ENCODE data around the gene LRRC8E.

The LRRC8E gene

GRCh38 chr19:7918615-7919421 lies 30.5 kb downstream of the LRRC8E start:
- Histone ChIP-seq H3K4me3 (ENCODE audit: low read length in 2 of 2) (no peak overlapping the region), H3K9me3 (ENCODE audit: control insufficient read depth in 2 of 2, low read length in 2 of 2) (no peaks in the 10 kb centered on the region), H3K4me1 (ENCODE audit: control insufficient read depth, insufficient read depth, low read length) (peaks cover 62% of the 10 kb centered on the region), H3K27me3 (ENCODE audit: control insufficient read depth in 1 of 2, insufficient read depth in 2 of 2, low read length in 2 of 2) (peaks cover 23 to 38% of the 10 kb centered on the region in 2 donors), H3K36me3 (ENCODE audit: control insufficient read depth in 2 of 2, insufficient read depth in 2 of 2, low read length in 2 of 2) (peaks cover 3 to 6% of the 10 kb centered on the region in 2 donors), H3K27ac (ENCODE audit: low read length) (no peak overlapping the region), H3K9ac (ENCODE audit: low read length in 2 of 2) (no peak overlapping the region)

GRCh38 chr19:7919610-7920518 lies 31.6 kb downstream of the LRRC8E start, which contains the start of gene SNAPC2:
Gene SNAPC2, plus strand, starts transcription at chr19:7920338. Its CDS starts 29 bp downstream, at chr19:7920367.
- peak within 1 kb of the TSS; percentile 72 to 82 for H3K9ac ChIP-seq (ENCODE audit: low read length in 2 of 2)
- peaks cover 3 to 6% of the 10 kb centered on the region in 2 donors for H3K36me3 ChIP-seq (ENCODE audit: control insufficient read depth in 2 of 2, insufficient read depth in 2 of 2, low read length in 2 of 2)
- H3K4me1 ChIP-seq (ENCODE audit: control insufficient read depth, insufficient read depth, low read length): peaks cover 70% of the 10 kb centered on the region
- peak within 1 kb of the TSS; percentile 85 to 88 for H3K4me3 ChIP-seq (ENCODE audit: low read length in 2 of 2)
- H3K27me3 ChIP-seq (ENCODE audit: control insufficient read depth in 1 of 2, insufficient read depth in 2 of 2, low read length in 2 of 2): peaks cover 23 to 38% of the 10 kb centered on the region in 2 donors
- peak within 1 kb of the TSS; percentile 84 for H3K27ac ChIP-seq (ENCODE audit: low read length)
- no peaks in the 10 kb centered on the region for H3K9me3 ChIP-seq (ENCODE audit: control insufficient read depth in 2 of 2, low read length in 2 of 2)

GRCh38 chr19:7920519-7921301 lies 32.4 kb downstream of the LRRC8E start:
- H3K27ac ChIP-seq (ENCODE audit: low read length): peak overlapping the region; percentile 84
- peaks cover 3 to 6% of the 10 kb centered on the region in 2 donors for H3K36me3 ChIP-seq (ENCODE audit: control insufficient read depth in 2 of 2, insufficient read depth in 2 of 2, low read length in 2 of 2)
- peak overlapping the region; percentile 85 to 88 for H3K4me3 ChIP-seq (ENCODE audit: low read length in 2 of 2)
- H3K9me3 ChIP-seq (ENCODE audit: control insufficient read depth in 2 of 2, low read length in 2 of 2): no peaks in the 10 kb centered on the region
- peaks cover 18 to 31% of the 10 kb centered on the region in 2 donors for H3K27me3 ChIP-seq (ENCODE audit: control insufficient read depth in 1 of 2, insufficient read depth in 2 of 2, low read length in 2 of 2)
- H3K9ac ChIP-seq (ENCODE audit: low read length in 2 of 2): peak overlapping the region; percentile 72 to 82
- peaks cover 72% of the 10 kb centered on the region for H3K4me1 ChIP-seq (ENCODE audit: control insufficient read depth, insufficient read depth, low read length)

GRCh38 chr19:7921302-7921966 lies 33.1 kb downstream of the LRRC8E start:
- Histone ChIP-seq H3K4me1 (ENCODE audit: control insufficient read depth, insufficient read depth, low read length) (peaks cover 69% of the 10 kb centered on the region), H3K9me3 (ENCODE audit: control insufficient read depth in 2 of 2, low read length in 2 of 2) (no peaks in the 10 kb centered on the region), H3K27ac (ENCODE audit: low read length) (peak overlapping the region; percentile 84), H3K9ac (ENCODE audit: low read length in 2 of 2) (peak overlapping the region; percentile 72 to 82), H3K4me3 (ENCODE audit: low read length in 2 of 2) (peak overlapping the region; percentile 74 to 81), H3K27me3 (ENCODE audit: control insufficient read depth in 1 of 2, insufficient read depth in 2 of 2, low read length in 2 of 2) (peaks cover 14 to 24% of the 10 kb centered on the region in 2 donors), H3K36me3 (ENCODE audit: control insufficient read depth in 2 of 2, insufficient read depth in 2 of 2, low read length in 2 of 2) (peaks cover 3 to 6% of the 10 kb centered on the region in 2 donors)

GRCh38 chr19:7921967-7922835 lies 33.9 kb downstream of the LRRC8E start:
- Histone ChIP-seq H3K4me1 (ENCODE audit: control insufficient read depth, insufficient read depth, low read length) (peaks cover 69% of the 10 kb centered on the region), H3K4me3 (ENCODE audit: low read length in 2 of 2) (peak overlapping the region in 1 of 2 donors; percentile 81), H3K27me3 (ENCODE audit: control insufficient read depth in 1 of 2, insufficient read depth in 2 of 2, low read length in 2 of 2) (peaks cover 10 to 17% of the 10 kb centered on the region in 2 donors), H3K9ac (ENCODE audit: low read length in 2 of 2) (peak overlapping the region; percentile 72 to 82), H3K36me3 (ENCODE audit: control insufficient read depth in 2 of 2, insufficient read depth in 2 of 2, low read length in 2 of 2) (peaks cover 3 to 6% of the 10 kb centered on the region in 2 donors), H3K27ac (ENCODE audit: low read length) (peak overlapping the region; percentile 84), H3K9me3 (ENCODE audit: control insufficient read depth in 2 of 2, low read length in 2 of 2) (no peaks in the 10 kb centered on the region)

GRCh38 chr19:7922836-7923195 lies 34.5 kb downstream of the LRRC8E start:
- peaks cover 9 to 10% of the 10 kb centered on the region in 2 donors for H3K27me3 ChIP-seq (ENCODE audit: control insufficient read depth in 1 of 2, insufficient read depth in 2 of 2, low read length in 2 of 2)
- no peak overlapping the region for H3K4me3 ChIP-seq (ENCODE audit: low read length in 2 of 2)
- peaks cover 3 to 6% of the 10 kb centered on the region in 2 donors for H3K36me3 ChIP-seq (ENCODE audit: control insufficient read depth in 2 of 2, insufficient read depth in 2 of 2, low read length in 2 of 2)
- H3K4me1 ChIP-seq (ENCODE audit: control insufficient read depth, insufficient read depth, low read length): peaks cover 69% of the 10 kb centered on the region
- peak overlapping the region; percentile 84 for H3K27ac ChIP-seq (ENCODE audit: low read length)
- H3K9ac ChIP-seq (ENCODE audit: low read length in 2 of 2): no peak overlapping the region
- no peaks in the 10 kb centered on the region for H3K9me3 ChIP-seq (ENCODE audit: control insufficient read depth in 2 of 2, low read length in 2 of 2)

GRCh38 chr19:7923295-7924191 lies 35.2 kb downstream of the LRRC8E start:
- H3K27ac ChIP-seq (ENCODE audit: low read length): peak overlapping the region; percentile 84

GRCh38 chr19:7924241-7924640 lies 35.9 kb downstream of the LRRC8E start:
- peaks cover 0 to 3% of the 10 kb centered on the region in 2 donors for H3K27me3 ChIP-seq (ENCODE audit: control insufficient read depth in 1 of 2, insufficient read depth in 2 of 2, low read length in 2 of 2)
- H3K9me3 ChIP-seq (ENCODE audit: control insufficient read depth in 2 of 2, low read length in 2 of 2): no peaks in the 10 kb centered on the region
- H3K27ac ChIP-seq (ENCODE audit: low read length): peak overlapping the region; percentile 84
- H3K36me3 ChIP-seq (ENCODE audit: control insufficient read depth in 2 of 2, insufficient read depth in 2 of 2, low read length in 2 of 2): peaks cover 3 to 6% of the 10 kb centered on the region in 2 donors
- peak overlapping the region in 1 of 2 donors; percentile 35 for H3K4me3 ChIP-seq (ENCODE audit: low read length in 2 of 2)
- H3K9ac ChIP-seq (ENCODE audit: low read length in 2 of 2): no peak overlapping the region
- H3K4me1 ChIP-seq (ENCODE audit: control insufficient read depth, insufficient read depth, low read length): peaks cover 79% of the 10 kb centered on the region

More at GRCh38 chr19:7923295-7924191, 35.2 kb downstream of the LRRC8E start:
- H3K27me3 ChIP-seq (ENCODE audit: control insufficient read depth in 1 of 2, insufficient read depth in 2 of 2, low read length in 2 of 2): peaks cover 5 to 7% of the 10 kb centered on the region in 2 donors
- H3K9me3 ChIP-seq (ENCODE audit: control insufficient read depth in 2 of 2, low read length in 2 of 2): no peaks in the 10 kb centered on the region
- peak overlapping the region; percentile 22 to 32 for H3K4me3 ChIP-seq (ENCODE audit: low read length in 2 of 2)
- peaks cover 74% of the 10 kb centered on the region for H3K4me1 ChIP-seq (ENCODE audit: control insufficient read depth, insufficient read depth, low read length)
- peaks cover 3 to 6% of the 10 kb centered on the region in 2 donors for H3K36me3 ChIP-seq (ENCODE audit: control insufficient read depth in 2 of 2, insufficient read depth in 2 of 2, low read length in 2 of 2)
- peak overlapping the region; percentile 5 to 56 for H3K9ac ChIP-seq (ENCODE audit: low read length in 2 of 2)
